ENCODE results near the gene SARS1. TPM values are rescaled to one million over a fixed set of nuclear protein-coding genes. Genes with fewer than 3 reads are reported as not detected.
"Not testable (repeated sequence)": the region's sequence is repeated elsewhere in the genome, so short reads cannot be mapped to it uniquely, and the experiment has no call there.

The SARS1 gene
- total and polyA plus RNA-seq, 2 experiments from 2014 or later: 158 to 180 TPM

DNA sequence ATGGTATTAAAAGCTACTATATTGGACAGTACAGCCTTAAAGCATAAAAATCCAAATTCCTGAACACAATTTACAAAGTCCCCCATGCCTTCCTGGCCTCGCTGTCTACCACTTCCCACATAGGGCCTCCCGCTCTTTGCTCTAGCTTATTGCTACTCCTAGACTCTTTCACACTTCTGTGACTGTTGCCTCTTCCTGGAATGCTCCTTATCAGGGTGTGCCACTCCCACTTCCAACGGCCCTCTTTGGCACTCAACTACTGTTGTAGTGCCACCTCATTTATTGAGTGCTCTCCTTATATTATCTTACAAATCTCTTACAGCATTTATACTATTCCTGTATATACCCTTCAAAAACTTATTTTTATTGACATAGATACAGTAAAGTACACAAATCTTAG is 4.8 kb downstream of the SARS1 start:
- TF ChIP-seq EZH2phosphoT487 (IDR thresholded peaks at IDR 0.05; ENCODE audit: low read depth, severe bottlenecking, unreplicated experiment) (no peak), EZH2 (IDR thresholded peaks at IDR 0.05; ENCODE audit: borderline replicate concordance) (no peak)
- TF ChIP-seq, protein P1, sequence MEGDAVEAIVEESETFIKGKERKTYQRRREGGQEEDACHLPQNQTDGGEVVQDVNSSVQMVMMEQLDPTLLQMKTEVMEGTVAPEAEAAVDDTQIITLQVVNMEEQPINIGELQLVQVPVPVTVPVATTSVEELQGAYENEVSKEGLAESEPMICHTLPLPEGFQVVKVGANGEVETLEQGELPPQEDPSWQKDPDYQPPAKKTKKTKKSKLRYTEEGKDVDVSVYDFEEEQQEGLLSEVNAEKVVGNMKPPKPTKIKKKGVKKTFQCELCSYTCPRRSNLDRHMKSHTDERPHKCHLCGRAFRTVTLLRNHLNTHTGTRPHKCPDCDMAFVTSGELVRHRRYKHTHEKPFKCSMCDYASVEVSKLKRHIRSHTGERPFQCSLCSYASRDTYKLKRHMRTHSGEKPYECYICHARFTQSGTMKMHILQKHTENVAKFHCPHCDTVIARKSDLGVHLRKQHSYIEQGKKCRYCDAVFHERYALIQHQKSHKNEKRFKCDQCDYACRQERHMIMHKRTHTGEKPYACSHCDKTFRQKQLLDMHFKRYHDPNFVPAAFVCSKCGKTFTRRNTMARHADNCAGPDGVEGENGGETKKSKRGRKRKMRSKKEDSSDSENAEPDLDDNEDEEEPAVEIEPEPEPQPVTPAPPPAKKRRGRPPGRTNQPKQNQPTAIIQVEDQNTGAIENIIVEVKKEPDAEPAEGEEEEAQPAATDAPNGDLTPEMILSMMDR (IDR thresholded peaks at IDR 0.05; ENCODE audit: poor library complexity): no peak
- Histone ChIP-seq H3K9me3 (ENCODE audit: low read depth) (no peaks in the 10 kb centered on the region), H3K27ac (no peak overlapping the region), H2AFZ (no peak overlapping the region), H3K36me3 (replicated peaks; ENCODE audit: insufficient read depth, low read depth) (no peaks in the 10 kb centered on the region), H4K20me1 (ENCODE audit: insufficient read depth, poor library complexity, severe bottlenecking) (peaks cover 38% of the 10 kb centered on the region), H3K79me2 (peaks cover 89% of the 10 kb centered on the region), H3K27me3 (no peaks in the 10 kb centered on the region), H3K4me2 (no peak overlapping the region), H3K9me2 (replicated peaks; ENCODE audit: insufficient read depth) (no peaks in the 10 kb centered on the region), H3K4me1 (ENCODE audit: insufficient read depth) (peaks cover 7% of the 10 kb centered on the region), H3K4me3 (no peak overlapping the region)
- DNase-seq (ENCODE audit: low spot score): peak; percentile 41
- 76% methylated on average over 3 of the region's 3 CpGs for WGBS (ENCODE audit: low lambda C conversion rate, missing lambda C conversion rate)

DNA sequence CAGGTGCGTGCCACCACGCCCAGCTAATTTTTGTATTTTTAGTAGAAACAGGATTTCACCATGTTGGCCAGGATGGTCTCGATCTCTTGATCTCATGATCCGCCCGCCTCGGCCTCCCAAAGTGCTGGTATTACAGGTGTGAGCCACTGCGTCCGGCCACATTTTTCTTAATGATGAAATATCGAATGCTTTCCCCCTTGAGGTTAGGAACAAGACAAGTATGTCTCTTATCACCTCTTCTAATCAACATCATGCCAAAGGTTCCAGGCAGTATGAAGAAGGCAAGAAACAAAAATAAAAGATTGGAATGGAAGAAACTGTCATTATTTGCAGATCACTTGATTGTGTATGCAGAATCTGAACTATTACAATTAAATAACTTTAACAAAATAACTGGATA is 7.5 kb downstream of the SARS1 start:
- H3K4me3 ChIP-seq; H3K27ac ChIP-seq; H3K4me1 ChIP-seq (ENCODE audit: insufficient read depth); H3K27me3 ChIP-seq; H3K9me3 ChIP-seq (ENCODE audit: low read depth); DNase-seq (ENCODE audit: low spot score); H2AFZ ChIP-seq; H3K36me3 ChIP-seq (replicated peaks; ENCODE audit: insufficient read depth, low read depth); H3K4me2 ChIP-seq; H3K9me2 ChIP-seq (replicated peaks; ENCODE audit: insufficient read depth): not testable (repeated sequence)
- 96% methylated on average over 9 of the region's 9 CpGs for WGBS (ENCODE audit: low lambda C conversion rate, missing lambda C conversion rate)
- peaks cover 96% of the 10 kb centered on the region for H3K79me2 ChIP-seq
- peaks cover 48% of the 10 kb centered on the region for H4K20me1 ChIP-seq (ENCODE audit: insufficient read depth, poor library complexity, severe bottlenecking)

GRCh38 chr1:109225308-109225707 is 11.6 kb downstream of the SARS1 start:
- Histone ChIP-seq H3K79me2 (peaks cover 78% of the 10 kb centered on the region), H3K27ac (no peak overlapping the region), H2AFZ (no peak overlapping the region), H3K36me3 (replicated peaks; ENCODE audit: insufficient read depth, low read depth) (no peaks in the 10 kb centered on the region), H3K4me2 (no peak overlapping the region), H3K4me1 (ENCODE audit: insufficient read depth) (no peaks in the 10 kb centered on the region), H3K9me3 (ENCODE audit: low read depth) (no peaks in the 10 kb centered on the region), H4K20me1 (ENCODE audit: insufficient read depth, poor library complexity, severe bottlenecking) (peaks cover 44% of the 10 kb centered on the region), H3K9me2 (replicated peaks; ENCODE audit: insufficient read depth) (no peaks in the 10 kb centered on the region), H3K27me3 (no peaks in the 10 kb centered on the region), H3K4me3 (no peak overlapping the region)
- 88% methylated on average over 3 of the region's 3 CpGs for WGBS (ENCODE audit: low lambda C conversion rate, missing lambda C conversion rate)
- TF ChIP-seq EZH2phosphoT487 (IDR thresholded peaks at IDR 0.05; ENCODE audit: low read depth, severe bottlenecking, unreplicated experiment) (no peak), EZH2 (IDR thresholded peaks at IDR 0.05; ENCODE audit: borderline replicate concordance) (no peak)
- TF ChIP-seq, protein P1 (IDR thresholded peaks at IDR 0.05; ENCODE audit: poor library complexity): no peak
- no peak for DNase-seq (ENCODE audit: low spot score)

GRCh38 chr1:109225711-109226445 is 12.2 kb downstream of the SARS1 start:
- WGBS (ENCODE audit: low lambda C conversion rate, missing lambda C conversion rate): 93% methylated on average over 5 of the region's 5 CpGs
- no peaks in the 10 kb centered on the region for H3K9me3 ChIP-seq (ENCODE audit: low read depth)
- no peaks in the 10 kb centered on the region for H3K4me1 ChIP-seq (ENCODE audit: insufficient read depth)
- peaks cover 73% of the 10 kb centered on the region for H3K79me2 ChIP-seq
- no peaks in the 10 kb centered on the region for H3K36me3 ChIP-seq (replicated peaks; ENCODE audit: insufficient read depth, low read depth)
- peaks cover 44% of the 10 kb centered on the region for H4K20me1 ChIP-seq (ENCODE audit: insufficient read depth, poor library complexity, severe bottlenecking)
- H3K9me2 ChIP-seq (replicated peaks; ENCODE audit: insufficient read depth): no peaks in the 10 kb centered on the region
- TF ChIP-seq EZH2 (IDR thresholded peaks at IDR 0.05; ENCODE audit: borderline replicate concordance): no peak
- TF ChIP-seq, protein P1 (IDR thresholded peaks at IDR 0.05; ENCODE audit: poor library complexity): no peak
- TF ChIP-seq EZH2phosphoT487 (IDR thresholded peaks at IDR 0.05; ENCODE audit: low read depth, severe bottlenecking, unreplicated experiment): no peak
- no peaks in the 10 kb centered on the region for H3K27me3 ChIP-seq
- H3K27ac ChIP-seq: no peak overlapping the region
- H3K4me3 ChIP-seq: no peak overlapping the region
- H3K4me2 ChIP-seq: no peak overlapping the region
- H2AFZ ChIP-seq: no peak overlapping the region
- DNase-seq (ENCODE audit: low spot score): no peak

All from hepatocyte (in vitro differentiated cells).